Heart left ventricle (tissue), 16 donors: ENCODE results near the gene PDE5A. TPM values are rescaled to one million over a fixed set of nuclear protein-coding genes. Genes with fewer than 3 reads are reported as not detected.
"Not testable (repeated sequence)": the region's sequence is repeated elsewhere in the genome, so short reads cannot be mapped to it uniquely, and the experiment has no call there.

Experiments
- ATAC-seq, 4 donors: fragments of 200-7000 bp; cut with Tn5 transposase; one replicate each; pipeline ENCODE4 v1.9.1; 2020 to 2022; ENCODE audit warnings: moderate library complexity in 4 of 4, mild to moderate bottlenecking in 3 of 4, moderate number of reproducible peaks in 1 of 4
- DNase-seq, 5 donors: peaks; one replicate each; pipeline ENCODE4 v3.0.0-alpha.2; 2020
- H3K27ac ChIP-seq, 12 donors: fragments of 200-600 bp; sonication (generic) in 4 of 12; one replicate each; pipeline versions ENCODE4 v1.5.0 to v1.8.0; 2016 to 2022; ENCODE audit warnings: mild to moderate bottlenecking in 2 of 12
- H3K27me3 ChIP-seq, 9 donors: fragments of 200-600 bp; sonication (generic) in 2 of 9; one replicate each; pipeline versions ENCODE4 v1.5.1 to v1.8.0; 2016 to 2022; ENCODE audit warnings: mild to moderate bottlenecking in 3 of 9
- H3K36me3 ChIP-seq, 9 donors: fragments of 200-600 bp; sonication (generic) in 2 of 9; one replicate each; pipeline versions ENCODE4 v1.5.0 to v1.8.0; 2018 to 2022; ENCODE audit warnings: mild to moderate bottlenecking in 2 of 9
- H3K4me1 ChIP-seq, 12 donors: fragments of 200-600 bp; sonication (generic) in 4 of 12; one replicate each; pipeline versions ENCODE4 v1.5.0 to v1.8.0; 2016 to 2022; ENCODE audit warnings: mild to moderate bottlenecking in 3 of 12
- H3K4me3 ChIP-seq, 12 donors: fragments of 200-600 bp; sonication (generic) in 4 of 12; one replicate each; pipeline versions ENCODE4 v1.5.0 to v1.8.0; 2017 to 2022; ENCODE audit warnings: mild to moderate bottlenecking in 9 of 12, moderate library complexity in 4 of 12
- H3K9me3 ChIP-seq, 12 donors: fragments of 200-600 bp; sonication (generic) in 4 of 12; one replicate each; pipeline versions ENCODE4 v1.5.0 to v1.8.0; 2016 to 2022; ENCODE audit warnings: mild to moderate bottlenecking in 1 of 12
- CTCF ChIP-seq, 12 donors: fragments of 200-600 bp; sonication (generic) in 4 of 12; IDR thresholded peaks; one replicate each; pipeline versions ENCODE4 v1.5.0 to v1.8.0; 2018 to 2022; ENCODE audit warnings: antibody characterized with exemption in 12 of 12, mild to moderate bottlenecking in 5 of 12
- POLR2A ChIP-seq, 2 donors: fragments of 450-650 bp; IDR thresholded peaks; one replicate each; pipeline ENCODE4 v1.6.1; 2017; ENCODE audit warnings: antibody characterized with exemption in 2 of 2, mild to moderate bottlenecking in 2 of 2, moderate library complexity in 2 of 2
- WGBS, 4 donors: extraction: QIAGEN DNeasy Blood & Tissue Kit in 2 of 4; methylation state at CpG; one replicate each; pipeline versions ENCODE4 v1.1.5 to v1.1.7; 2013 to 2018; 5-methylcytosine and 5-hydroxymethylcytosine counted together
- intact Hi-C, 10 donors: fragments of 100-400 bp; cut with DNase I; formaldehyde crosslinking; loops; one replicate each; pipeline versions ENCODE4 v1.11.1 to v1.14.2; 2022
- polyA plus RNA-seq, 2 donors: library from polyadenylated mRNA; stranded (reverse); fragments of 200-250 nt; gene quantifications; one replicate each; pipeline ENCODE4 v1.2.3, GENCODE V29; 2013
- total RNA-seq, 9 donors: library from RNA; depleted of rRNA in 2 of 9; stranded (reverse); fragments of >200 nt in 2 of 9; fragmentation: NEBNext Ultra II Directional in 3 of 9; extraction: Animal tissue kit (Norgen Biotek cat#: 25700) in 3 of 9; gene quantifications; one replicate each; pipeline versions ENCODE4 v1.1.0 to v1.2.4, GENCODE V29; 2016 to 2023
- donor health status: ischemic (EF 13 %, LVEDD 7.1; RV severe dilation, severe dysfunction).
- donor health status: healthy with polysubstance abuse.
- donor health status: DM: no; HTN: yes; CAD: no.
- donor health status: DM: no; HTN: no; CAD: no.
- donor health status: ischemic (EF 25% LVEDD 6.9; RV normal size, moderate dysfunction).
- donor health status: ischemic (EF 25% LVEDD 5.7; RV mildly dilated, moderate dysfunction).
- donor health status: healthy.
- donor health status: DM: yes; HTN: yes; CAD: no.
- donor health status: ischemic (EF 35%, LVEDD 5.7; RV mildly dilated, moderate dysfunction).
- donor health status: nonischemic (EF 11% LVEDD 7.7; RV severe dilation, severe dysfunction).
- donor health status: DM: yes; HTN: yes; CAD: no.
- donor health status: PGD.
- donor health status: ischemic (EF 29% LVEDD 5.4; RV normal size, mild dysfunction).
- donor health status: nonischemic (EF 23%, LVEDD 6.1; RV moderate dilation, normal function).

PDE5A gene
- total and polyA plus RNA-seq, 11 donors: 1.6 to 20.6 (median 7.3) TPM

GRCh38 chr4:119665752-119666151 lies 37.1 kb upstream of the PDE5A start:
- Histone ChIP-seq H3K4me1 (peaks cover 0 to 7% (median 0%) of the 10 kb centered on the region in 12 donors), H3K36me3 (no peaks in the 10 kb centered on the region), H3K4me3 (no peak overlapping the region), H3K9me3 (no peaks in the 10 kb centered on the region), H3K27me3 (no peaks in the 10 kb centered on the region), H3K27ac (peak overlapping the region in 1 of 12 donors; percentile 51)
- WGBS, 4 donors: 86 to 91% (median 89%) methylated on average over 2 of the region's 2 CpGs
- TF ChIP-seq POLR2A (IDR thresholded peaks at IDR 0.05): no peak
- TF ChIP-seq CTCF (IDR thresholded peaks at IDR 0.05): no peak
- intact Hi-C loops: no loop called here
- ATAC-seq: no peak
- no peak for DNase-seq

- DNase-seq (no peak), ATAC-seq (no peak)
- H3K4me1 ChIP-seq: peaks cover 0 to 7% (median 0%) of the 10 kb centered on the region in 12 donors
- H3K36me3 ChIP-seq: no peaks in the 10 kb centered on the region
- no peaks in the 10 kb centered on the region for H3K9me3 ChIP-seq
- 78 to 84% (median 79%) methylated on average over 3 of the region's 3 CpGs for WGBS, 4 donors
- no peak for TF ChIP-seq POLR2A (IDR thresholded peaks at IDR 0.05)
- intact Hi-C loops: no loop called here
- H3K4me3 ChIP-seq: peak overlapping the region in 5 of 12 donors; percentile 11 to 48 (median 37)
- H3K27me3 ChIP-seq: no peaks in the 10 kb centered on the region
- H3K27ac ChIP-seq: peak overlapping the region in 2 of 12 donors; percentile 35 to 74
These were observed 35.7 kb upstream of the PDE5A start for GRCh38 chr4:119664168-119664907.

- ATAC-seq (no peak), DNase-seq (no peak)
- intact Hi-C loops: no loop called here
- H3K27ac ChIP-seq: peak overlapping the region in 5 of 12 donors; percentile 9 to 74 (median 29)
- H3K4me1 ChIP-seq: peaks cover 0 to 7% (median 0%) of the 10 kb centered on the region in 12 donors
- WGBS, 4 donors: 37 to 55% (median 46%) methylated on average over 1 of the region's 1 CpG
- peak overlapping the region in 7 of 12 donors; percentile 11 to 48 (median 37) for H3K4me3 ChIP-seq
- H3K27me3 ChIP-seq: no peaks in the 10 kb centered on the region
- H3K36me3 ChIP-seq: no peaks in the 10 kb centered on the region
- H3K9me3 ChIP-seq: no peaks in the 10 kb centered on the region
- TF ChIP-seq POLR2A (IDR thresholded peaks at IDR 0.05) (no peak), CTCF (IDR thresholded peaks at IDR 0.05) (no peak)
These were observed 34.7 kb upstream of the PDE5A start for GRCh38 chr4:119663160-119663788.

- WGBS, 4 donors: 61 to 76% (median 67%) methylated on average over 2 of the region's 2 CpGs
- H3K27ac ChIP-seq: peak overlapping the region in 1 of 12 donors; percentile 74
- intact Hi-C loops: not testable (repeated sequence)
These were observed 34.0 kb upstream of the PDE5A start for GRCh38 chr4:119662612-119663011.

DNA sequence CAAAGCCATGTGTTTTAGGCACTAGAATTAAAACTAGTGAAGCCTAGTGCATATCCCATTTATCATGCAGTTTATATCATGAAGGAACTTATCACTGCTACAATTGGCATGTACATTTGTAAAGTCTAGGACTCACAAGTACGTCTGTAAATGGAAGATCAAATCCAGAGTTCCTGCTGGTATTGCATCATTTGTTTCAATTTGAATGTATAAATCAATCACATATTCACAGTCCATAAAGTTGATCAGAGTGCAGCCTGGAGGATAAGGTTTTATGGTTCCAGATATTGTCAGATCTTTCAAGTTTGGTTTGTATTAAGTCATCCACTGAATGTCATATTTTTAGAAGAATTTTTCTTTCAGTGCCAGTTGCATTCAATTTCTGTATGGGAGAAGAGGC lies 32.6 kb upstream of the PDE5A start:
- no peak for ATAC-seq
- Histone ChIP-seq H3K4me3 (no peak overlapping the region), H3K9me3 (no peaks in the 10 kb centered on the region), H3K36me3 (no peaks in the 10 kb centered on the region), H3K27me3 (no peaks in the 10 kb centered on the region), H3K4me1 (peaks cover 0 to 7% (median 0%) of the 10 kb centered on the region in 12 donors), H3K27ac (no peak overlapping the region)
- WGBS, 4 donors: 40 to 53% (median 52%) methylated on average over 1 of the region's 1 CpG
- DNase-seq: no peak
- intact Hi-C loops: no loop called here
- TF ChIP-seq CTCF (IDR thresholded peaks at IDR 0.05) (no peak), POLR2A (IDR thresholded peaks at IDR 0.05) (no peak)

More at GRCh38 chr4:119662612-119663011, 34.0 kb upstream of the PDE5A start:
- H3K4me1 ChIP-seq, ATAC-seq, H3K36me3 ChIP-seq, H3K4me3 ChIP-seq, DNase-seq, H3K9me3 ChIP-seq, H3K27me3 ChIP-seq: not testable (repeated sequence)
